ENCODE data around the gene WDFY4.

WDFY4 gene

GRCh38 chr10:48763403-48763965, 78.8 kb downstream of the WDFY4 start:
- H3K27ac Mint-ChIP-seq, result no peak overlapping the region
- H3K27me3 Mint-ChIP-seq, result peaks cover 7% of the 10 kb centered on the region
- no peak overlapping the region for H3K4me3 Mint-ChIP-seq
- H3K36me3 Mint-ChIP-seq, result no peaks in the 10 kb centered on the region
- no peaks in the 10 kb centered on the region for H3K4me1 Mint-ChIP-seq
- H3K9me3 Mint-ChIP-seq, result no peaks in the 10 kb centered on the region

GRCh38 chr10:48764486-48764885, 79.8 kb downstream of the WDFY4 start:
- H3K9me3 Mint-ChIP-seq, result no peaks in the 10 kb centered on the region
- H3K4me1 Mint-ChIP-seq, result no peaks in the 10 kb centered on the region
- no peaks in the 10 kb centered on the region for H3K36me3 Mint-ChIP-seq
- H3K27me3 Mint-ChIP-seq, result peaks cover 6% of the 10 kb centered on the region
- no peak overlapping the region for H3K4me3 Mint-ChIP-seq
- H3K27ac Mint-ChIP-seq, result no peak overlapping the region

- H3K4me3 Mint-ChIP-seq, result no peak overlapping the region
- H3K9me3 Mint-ChIP-seq, result no peaks in the 10 kb centered on the region
- H3K27ac Mint-ChIP-seq, result no peak overlapping the region
- peaks cover 5% of the 10 kb centered on the region for H3K27me3 Mint-ChIP-seq
- no peaks in the 10 kb centered on the region for H3K36me3 Mint-ChIP-seq
- no peaks in the 10 kb centered on the region for H3K4me1 Mint-ChIP-seq
These were observed 80.4 kb downstream of the WDFY4 start for GRCh38 chr10:48765039-48765438.

- H3K9me3 Mint-ChIP-seq, result no peaks in the 10 kb centered on the region
- H3K36me3 Mint-ChIP-seq, result no peaks in the 10 kb centered on the region
- no peak overlapping the region for H3K4me3 Mint-ChIP-seq
- H3K4me1 Mint-ChIP-seq, result no peaks in the 10 kb centered on the region
- peaks cover 4% of the 10 kb centered on the region for H3K27me3 Mint-ChIP-seq
- H3K27ac Mint-ChIP-seq, result no peak overlapping the region
These were observed 80.9 kb downstream of the WDFY4 start for GRCh38 chr10:48765527-48765926.

GRCh38 chr10:48767373-48768143, 82.9 kb downstream of the WDFY4 start:
- no peak overlapping the region for H3K27ac Mint-ChIP-seq
- no peak overlapping the region for H3K4me3 Mint-ChIP-seq
- H3K36me3 Mint-ChIP-seq, result no peaks in the 10 kb centered on the region
- H3K4me1 Mint-ChIP-seq, result no peaks in the 10 kb centered on the region
- H3K27me3 Mint-ChIP-seq, result no peaks in the 10 kb centered on the region
- H3K9me3 Mint-ChIP-seq, result no peaks in the 10 kb centered on the region

GRCh38 chr10:48768144-48768766, 83.6 kb downstream of the WDFY4 start:
- Mint-ChIP-seq H3K9me3 (no peaks in the 10 kb centered on the region), H3K4me3 (no peak overlapping the region), H3K27me3 (no peaks in the 10 kb centered on the region), H3K27ac (no peak overlapping the region), H3K4me1 (no peaks in the 10 kb centered on the region), H3K36me3 (no peaks in the 10 kb centered on the region)

- H3K36me3 Mint-ChIP-seq, result no peaks in the 10 kb centered on the region
- H3K4me1 Mint-ChIP-seq, result no peaks in the 10 kb centered on the region
- no peaks in the 10 kb centered on the region for H3K9me3 Mint-ChIP-seq
- H3K27me3 Mint-ChIP-seq, result no peaks in the 10 kb centered on the region
- no peak overlapping the region for H3K4me3 Mint-ChIP-seq
- H3K27ac Mint-ChIP-seq, result no peak overlapping the region
These were observed 84.3 kb downstream of the WDFY4 start for GRCh38 chr10:48768926-48769325.

GRCh38 chr10:48769706-48770435, 85.2 kb downstream of the WDFY4 start:
- no peaks in the 10 kb centered on the region for H3K36me3 Mint-ChIP-seq
- H3K9me3 Mint-ChIP-seq, result no peaks in the 10 kb centered on the region
- no peaks in the 10 kb centered on the region for H3K27me3 Mint-ChIP-seq
- H3K4me1 Mint-ChIP-seq, result no peaks in the 10 kb centered on the region
- H3K27ac Mint-ChIP-seq, result no peak overlapping the region
- no peak overlapping the region for H3K4me3 Mint-ChIP-seq

- no peak overlapping the region for H3K27ac Mint-ChIP-seq
- H3K4me3 Mint-ChIP-seq, result no peak overlapping the region
- no peaks in the 10 kb centered on the region for H3K9me3 Mint-ChIP-seq
- no peaks in the 10 kb centered on the region for H3K36me3 Mint-ChIP-seq
- no peaks in the 10 kb centered on the region for H3K27me3 Mint-ChIP-seq
- H3K4me1 Mint-ChIP-seq, result no peaks in the 10 kb centered on the region
These were observed 86.0 kb downstream of the WDFY4 start for GRCh38 chr10:48770561-48771089.

GRCh38 chr10:48771234-48771633, 86.6 kb downstream of the WDFY4 start:
- no peaks in the 10 kb centered on the region for H3K27me3 Mint-ChIP-seq
- no peak overlapping the region for H3K4me3 Mint-ChIP-seq
- H3K36me3 Mint-ChIP-seq, result no peaks in the 10 kb centered on the region
- H3K9me3 Mint-ChIP-seq, result no peaks in the 10 kb centered on the region
- H3K4me1 Mint-ChIP-seq, result no peaks in the 10 kb centered on the region
- no peak overlapping the region for H3K27ac Mint-ChIP-seq

- no peaks in the 10 kb centered on the region for H3K36me3 Mint-ChIP-seq
- no peak overlapping the region for H3K27ac Mint-ChIP-seq
- no peaks in the 10 kb centered on the region for H3K27me3 Mint-ChIP-seq
- no peaks in the 10 kb centered on the region for H3K9me3 Mint-ChIP-seq
- H3K4me1 Mint-ChIP-seq, result no peaks in the 10 kb centered on the region
- no peak overlapping the region for H3K4me3 Mint-ChIP-seq
These were observed 87.4 kb downstream of the WDFY4 start for GRCh38 chr10:48772059-48772458.

GRCh38 chr10:48773580-48773979, 88.9 kb downstream of the WDFY4 start:
- Mint-ChIP-seq H3K9me3 (no peaks in the 10 kb centered on the region), H3K36me3 (no peaks in the 10 kb centered on the region), H3K4me1 (no peaks in the 10 kb centered on the region), H3K4me3 (no peak overlapping the region), H3K27ac (no peak overlapping the region), H3K27me3 (no peaks in the 10 kb centered on the region)

GRCh38 chr10:48774416-48775205, 89.9 kb downstream of the WDFY4 start:
- no peak overlapping the region for H3K27ac Mint-ChIP-seq
- H3K27me3 Mint-ChIP-seq, result no peaks in the 10 kb centered on the region
- no peaks in the 10 kb centered on the region for H3K4me1 Mint-ChIP-seq
- H3K36me3 Mint-ChIP-seq, result no peaks in the 10 kb centered on the region
- no peak overlapping the region for H3K4me3 Mint-ChIP-seq
- H3K9me3 Mint-ChIP-seq, result no peaks in the 10 kb centered on the region

- H3K27ac Mint-ChIP-seq, result no peak overlapping the region
- no peaks in the 10 kb centered on the region for H3K27me3 Mint-ChIP-seq
- H3K4me3 Mint-ChIP-seq, result no peak overlapping the region
- H3K9me3 Mint-ChIP-seq, result no peaks in the 10 kb centered on the region
- H3K36me3 Mint-ChIP-seq, result no peaks in the 10 kb centered on the region
- H3K4me1 Mint-ChIP-seq, result no peaks in the 10 kb centered on the region
These were observed 90.5 kb downstream of the WDFY4 start for GRCh38 chr10:48775206-48775517.

- Mint-ChIP-seq H3K9me3 (no peaks in the 10 kb centered on the region), H3K4me3 (no peak overlapping the region), H3K36me3 (no peaks in the 10 kb centered on the region), H3K4me1 (no peaks in the 10 kb centered on the region), H3K27ac (no peak overlapping the region), H3K27me3 (no peaks in the 10 kb centered on the region)
These were observed 91.4 kb downstream of the WDFY4 start for GRCh38 chr10:48776005-48776522.

Measured in activated naive CD4-positive, alpha-beta T cell treated with anti-CD3 and anti-CD28 coated beads, Interleukin-2, amount 50 U/mL, for 24 hours (primary cell).